COLO668 (cell line): ENCODE data around the gene MEX3B.
"Not testable (repeated sequence)": the region's sequence is repeated elsewhere in the genome, so short reads cannot be mapped to it uniquely, and the experiment has no call there.

Source experiments
- DNase-seq: peaks from one replicate; lab custom pipeline; 2025; ENCODE audit not compliant: unreplicated experiment; lab: John Stamatoyannopoulos, UW

The MEX3B gene

GRCh38 chr15:82051664-82052063 is 5.8 kb upstream of the MEX3B start:
- DNase-seq, result no peak

DNA sequence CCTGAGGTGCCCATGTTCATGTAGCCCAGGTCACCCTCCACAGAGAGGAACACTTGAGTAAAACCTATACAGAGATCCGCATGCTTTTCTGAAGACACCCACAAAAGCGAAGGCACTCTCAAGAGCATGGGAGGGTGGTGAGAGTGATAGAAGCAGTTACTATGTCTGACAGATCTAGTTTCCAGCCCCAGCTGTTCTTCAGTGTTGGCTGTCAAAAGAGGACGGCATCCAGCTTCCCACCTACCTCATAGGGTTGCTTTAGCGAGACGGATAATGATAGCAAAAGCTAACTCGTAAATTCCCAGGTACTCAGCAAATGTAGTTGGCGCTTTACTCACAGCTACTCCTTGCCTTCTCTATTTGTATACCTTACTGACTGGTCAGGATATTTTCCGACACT is 3.0 kb upstream of the MEX3B start:
- DNase-seq, result no peak

- DNase-seq, result no peak
Measured at GRCh38 chr15:82047453-82048400, 1.9 kb upstream of the MEX3B start.

DNA sequence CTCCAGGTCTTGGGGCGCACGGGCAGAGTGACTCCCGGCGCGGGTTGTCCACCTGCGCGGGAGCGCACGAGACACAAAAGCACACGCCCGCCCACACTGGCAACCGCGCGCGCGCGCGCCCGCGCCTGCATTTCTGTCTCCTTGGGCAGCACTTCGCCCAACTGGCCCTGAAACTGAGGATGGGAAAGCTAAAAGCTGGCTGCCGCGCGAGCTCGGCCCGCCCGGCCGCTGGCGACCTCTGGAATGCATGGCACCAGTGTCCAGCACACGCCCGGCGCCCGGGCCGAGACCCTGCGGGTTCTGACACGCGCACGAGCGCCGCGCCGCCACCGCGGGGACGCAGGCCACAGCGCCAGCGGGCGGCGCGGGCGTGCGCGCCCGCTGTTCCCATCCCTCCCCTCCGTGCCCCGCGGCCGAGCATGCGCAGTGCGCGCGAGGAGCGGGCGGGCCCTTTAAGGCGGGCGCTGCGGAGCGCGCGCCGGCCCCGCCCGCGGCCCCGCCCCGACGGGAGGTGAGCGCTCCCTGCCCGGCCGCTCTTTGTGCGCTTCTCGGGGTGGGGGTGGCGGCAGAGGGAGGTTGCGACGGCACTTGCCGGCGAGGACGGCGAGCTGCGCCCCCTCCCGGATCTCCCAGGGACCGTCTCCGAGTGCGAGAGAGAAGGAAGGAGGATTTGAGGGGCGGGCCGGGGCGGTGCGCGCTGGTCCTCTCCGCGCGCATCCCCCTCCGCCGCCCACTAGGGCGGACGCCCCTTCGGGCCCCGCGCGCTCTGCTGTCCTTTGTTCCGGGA is 1.0 kb upstream of the MEX3B start:
- peak; percentile 98 for DNase-seq

GRCh38 chr15:82045179-82045891 is 483 bp downstream of the MEX3B start:
- peak; percentile 62 for DNase-seq

DNA sequence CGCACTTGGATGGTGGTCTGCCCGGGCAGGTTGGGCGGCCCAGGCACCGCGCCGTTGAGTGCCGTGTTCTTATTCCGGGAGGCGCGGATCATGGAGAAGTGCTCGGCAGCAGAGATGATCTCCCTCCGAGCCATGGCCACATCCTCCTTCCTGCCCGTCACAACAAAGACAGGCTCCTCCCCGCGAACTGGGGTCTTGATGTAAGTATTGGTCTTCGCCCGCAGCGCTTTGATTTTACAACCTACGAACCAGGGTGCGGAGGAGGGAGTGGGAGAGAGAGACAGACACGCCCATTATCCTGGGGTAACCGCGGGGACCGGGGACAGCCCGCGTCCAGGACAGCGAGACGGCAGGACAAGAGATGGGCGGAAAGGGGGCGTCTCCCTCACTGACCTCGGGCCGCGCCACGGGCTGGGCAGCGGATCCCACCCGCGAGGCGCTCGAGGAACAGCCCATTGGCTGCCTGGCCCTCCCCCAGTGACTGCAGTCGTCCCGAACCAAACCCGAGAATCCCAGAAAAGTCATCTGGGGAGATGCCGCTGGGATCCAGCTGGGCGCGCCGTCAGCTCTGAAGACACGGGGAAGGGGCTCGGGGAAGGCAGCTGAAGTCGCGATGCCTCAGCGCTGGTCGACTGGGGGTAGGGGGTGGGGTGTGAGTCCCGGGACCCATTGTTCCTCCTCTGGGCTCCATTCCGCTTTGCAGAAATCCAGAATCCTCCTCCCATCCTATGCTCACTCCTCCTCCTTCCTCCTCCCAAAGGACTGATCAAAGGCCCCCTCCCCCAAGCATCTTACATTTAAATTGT is 1.2 kb downstream of the MEX3B start:
- peak; percentile 48 for DNase-seq

DNA sequence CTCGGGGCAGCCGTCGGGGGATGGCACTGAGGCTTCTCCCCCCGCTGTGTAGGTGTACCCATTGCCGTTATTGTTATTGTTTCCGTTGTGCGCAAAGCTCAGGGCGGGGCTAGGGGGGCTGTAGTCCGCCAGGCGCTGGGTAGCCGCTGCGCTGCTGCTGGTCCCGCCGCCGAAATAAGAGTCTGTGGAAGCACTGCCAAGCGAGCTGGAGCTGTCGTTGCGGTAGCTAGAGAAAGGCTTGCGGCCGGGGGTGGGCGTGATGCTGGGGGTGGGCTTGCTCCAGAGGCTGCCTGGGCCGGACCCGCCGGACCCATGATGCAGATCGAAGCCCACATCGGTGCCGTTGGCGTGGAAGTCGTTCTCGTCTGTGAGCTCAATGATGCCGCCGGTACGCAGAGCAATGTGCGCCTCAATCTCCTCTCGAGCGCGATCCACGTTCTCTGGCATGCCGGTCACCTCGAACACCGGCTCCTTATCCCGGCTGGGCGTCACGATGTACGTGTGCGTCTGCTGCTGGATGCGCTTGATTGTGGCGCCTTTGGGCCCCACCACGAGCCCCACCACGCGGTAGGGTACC is 1.9 kb downstream of the MEX3B start:
- DNase-seq, result no peak

- no peak for DNase-seq
Measured at GRCh38 chr15:82043130-82043673, 2.6 kb downstream of the MEX3B start.

GRCh38 chr15:82040862-82041261 is 5.0 kb downstream of the MEX3B start:
- DNase-seq, result peak; percentile 87

GRCh38 chr15:82040390-82040789 is 5.4 kb downstream of the MEX3B start:
- no peak for DNase-seq

- DNase-seq, result no peak
Measured at GRCh38 chr15:82039871-82040270, 5.9 kb downstream of the MEX3B start.

DNA sequence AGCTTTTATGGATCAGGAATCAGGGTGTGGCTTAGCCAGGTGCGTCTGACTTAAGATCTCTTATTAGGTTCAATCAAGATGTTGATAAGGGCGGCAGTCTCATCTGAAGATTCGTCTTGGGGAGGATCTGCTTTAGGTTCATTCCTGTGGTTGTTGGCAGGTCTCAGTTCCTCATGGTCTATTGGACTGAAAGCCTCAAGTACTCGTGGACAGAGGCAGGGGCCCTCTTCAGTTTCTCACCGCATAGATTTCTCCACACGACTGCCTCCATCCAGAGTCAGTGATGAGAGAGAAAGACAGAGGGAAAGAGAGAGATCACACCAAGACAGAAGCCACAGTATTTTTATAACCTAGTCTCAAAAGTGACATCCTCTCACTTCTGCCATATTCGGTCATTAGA is 9.4 kb downstream of the MEX3B start:
- DNase-seq, result no peak

- DNase-seq, result no peak
Measured at GRCh38 chr15:82031871-82032270, 13.9 kb downstream of the MEX3B start.

DNA sequence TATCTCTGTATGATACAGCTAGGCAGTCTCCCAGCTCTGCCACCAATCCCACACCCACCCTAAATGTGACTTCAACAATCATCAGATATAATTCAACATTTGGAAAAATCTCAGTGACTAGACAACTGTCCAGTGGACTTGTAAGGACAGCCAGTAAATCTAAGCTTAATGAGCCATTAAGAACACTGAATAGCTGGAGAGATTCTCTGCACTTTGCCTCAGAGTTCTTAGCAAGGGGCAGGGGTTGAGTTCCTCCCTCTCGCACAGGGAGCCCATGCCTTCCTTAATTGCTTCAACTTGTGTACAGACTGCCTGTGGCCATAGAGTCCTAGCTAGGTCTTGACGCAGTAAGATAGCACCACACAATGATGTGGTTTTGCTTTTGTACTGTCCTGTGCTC is 15.6 kb downstream of the MEX3B start:
- no peak for DNase-seq

DNA sequence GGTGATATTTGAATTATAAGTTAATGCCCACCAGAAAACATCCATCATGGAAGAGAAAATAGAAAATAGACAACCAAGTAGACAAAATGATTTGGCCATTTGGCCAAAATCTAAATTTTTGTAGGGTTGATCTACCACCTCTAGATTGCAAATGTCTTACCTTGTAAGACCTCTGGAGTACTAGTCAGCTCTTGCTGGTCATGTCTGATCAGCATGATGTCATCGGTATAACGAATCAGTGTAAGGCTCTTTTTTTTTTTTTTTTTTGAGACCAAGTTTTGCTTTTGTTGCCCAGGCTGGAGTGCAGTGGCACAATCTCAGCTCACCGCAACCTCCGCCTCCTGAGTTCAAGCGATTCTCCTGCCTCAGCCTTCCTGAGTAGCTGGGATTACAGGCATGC is 17.7 kb downstream of the MEX3B start:
- not testable (repeated sequence) for DNase-seq

DNA sequence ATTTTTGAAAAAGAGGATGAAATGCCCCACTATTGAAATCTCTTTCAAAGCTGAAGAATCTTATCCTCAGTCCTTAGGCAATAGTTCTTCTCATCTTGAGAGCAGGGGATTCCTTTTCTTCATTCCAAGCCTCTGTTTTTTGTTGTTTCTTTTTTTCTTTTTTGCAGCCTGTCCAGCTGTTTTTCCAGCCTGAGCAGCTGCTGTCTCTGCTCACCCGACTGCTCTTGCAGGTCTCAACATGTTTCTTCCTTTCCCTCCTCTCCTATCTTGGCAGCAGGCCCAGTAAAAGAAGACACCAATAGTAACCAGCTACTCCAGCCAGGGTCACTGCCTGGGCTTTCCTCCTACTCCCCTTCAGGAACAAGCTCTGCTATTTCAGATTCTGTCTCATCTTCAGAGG is 23.8 kb downstream of the MEX3B start:
- DNase-seq, result peak; percentile 63

DNA sequence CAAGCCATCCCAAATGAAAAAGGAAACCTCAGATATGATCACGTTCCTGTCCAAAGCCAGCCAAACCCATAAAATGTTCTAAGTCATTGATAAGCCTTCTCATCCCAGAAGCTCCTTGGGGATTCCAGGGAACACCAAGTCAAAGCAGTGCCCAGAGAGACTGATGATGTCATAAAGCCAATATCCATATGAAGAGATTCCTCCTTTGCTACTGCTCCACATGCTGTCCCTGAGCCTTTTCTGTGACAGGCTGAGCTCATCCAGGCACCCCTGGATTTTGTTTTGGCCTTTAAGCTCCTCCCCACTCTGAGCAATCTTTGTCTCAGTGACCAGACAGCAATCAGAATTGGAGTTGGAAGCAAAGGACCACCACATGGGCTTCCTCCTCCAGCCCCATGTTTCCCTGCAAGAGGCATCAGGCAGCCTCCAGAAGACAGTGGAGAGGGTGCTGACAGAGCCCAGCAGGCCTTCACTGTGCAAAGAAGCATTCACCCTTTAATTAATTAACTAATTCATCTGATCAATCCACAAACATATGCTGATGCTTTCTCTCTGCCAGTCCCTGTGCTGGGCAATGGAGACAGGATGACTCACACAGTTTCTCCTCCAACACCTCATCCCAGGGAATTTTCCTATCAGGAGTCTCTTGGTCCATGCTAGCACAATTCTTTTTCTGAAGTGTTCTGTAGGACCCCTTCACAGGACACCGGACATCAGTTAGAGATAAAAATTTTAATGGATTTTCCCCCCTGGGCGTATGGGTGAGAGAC is 25.0 kb downstream of the MEX3B start:
- DNase-seq, result no peak

- DNase-seq, result no peak
Measured at GRCh38 chr15:82018201-82018600, 27.6 kb downstream of the MEX3B start.

DNA sequence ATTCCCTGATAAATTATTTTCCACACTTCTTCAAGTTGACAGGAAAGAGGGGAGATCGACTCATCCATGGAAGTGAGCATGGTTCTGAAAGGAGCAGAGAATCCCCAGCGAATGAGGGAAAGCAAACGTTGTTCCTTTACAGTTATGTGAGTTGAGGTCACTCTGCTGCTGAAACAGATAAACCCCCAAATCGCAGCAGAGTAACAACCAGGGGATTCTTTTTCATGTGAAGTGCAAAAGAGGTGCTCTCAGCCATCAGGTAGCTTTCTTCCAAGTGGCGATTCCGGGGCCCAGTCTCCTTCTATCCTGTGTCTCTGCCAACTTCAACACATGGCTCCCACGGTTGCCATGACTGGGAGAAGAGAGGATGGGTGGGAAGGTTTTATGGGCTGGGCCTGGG is 28.2 kb downstream of the MEX3B start:
- no peak for DNase-seq
